HepG2 (cell line): ENCODE results near the gene GSDMA. TPM values are rescaled to one million over a fixed set of nuclear protein-coding genes. Genes with fewer than 3 reads are reported as not detected.

ENCODE experiments used
- ATAC-seq: fragments of 200-7000 bp; cut with Tn5 transposase; 3 replicates; pipeline ENCODE4 v1.9.1; 2020; ENCODE audit warnings: mild to moderate bottlenecking, moderate library complexity
- BruUV-seq: library from RNA; stranded (reverse); fragments of 400-500 nt; replicated peaks from 2 replicates; lab custom pipeline; 2021; lab: Mats Ljungman, UMichigan
- CTCF ChIA-PET: fragments of 300-600 bp; formaldehyde crosslinking; extraction: SDS; loops from one replicate; lab custom pipeline; 2021; ENCODE audit warnings: low total read pairs, inconsistent platforms, low intra/inter-chr PET ratio; lab: Yijun Ruan, JAX
- POLR2A ChIA-PET: fragments of 350-600 bp; sonication (Branson Sonifier 250); formaldehyde crosslinking; loops from one replicate; lab custom pipeline; 2020; ENCODE audit warnings: antibody characterized with exemption, inconsistent platforms; lab: Yijun Ruan, JAX
- DNase-seq: peaks from one replicate; pipeline ENCODE4 v3.0.0-alpha.2; 2015; ENCODE audit warnings: low spot score
- FAIRE-seq: peaks from 3 replicates; lab custom pipeline; 2011; peaks lifted over from hg19 to GRCh38; lab: Jason Lieb, UNC
- H2AFZ ChIP-seq: one replicate; pipeline ENCODE4 v1.6.1; 2011; ENCODE audit warnings: low read length, inconsistent platforms
- H3K27ac ChIP-seq: fragments of 300-600 bp; 3 replicates; pipeline ENCODE4 v1.8.0; 2011; ENCODE audit warnings: mixed run types, mild to moderate bottlenecking, mixed read lengths, low read length, inconsistent platforms; ENCODE audit not compliant: insufficient read depth; ENCODE audit errors: extremely low read length
- H3K27me3 ChIP-seq, 2 experiments: fragments of 200-600 bp in 1 of 2; 2 replicates in 1 of 2; 3 replicates in 1 of 2; pipeline versions ENCODE4 v1.6.0 to v1.8.0; 2011; ENCODE audit warnings: low read length in 2 of 2, mild to moderate bottlenecking in 2 of 2, moderate library complexity in 2 of 2, inconsistent platforms in 1 of 2; ENCODE audit not compliant: insufficient read depth in 2 of 2, control insufficient read depth in 1 of 2
- H3K36me3 ChIP-seq, 2 experiments: fragments of 200-600 bp in 1 of 2; replicated peaks in 1 of 2; 2 replicates in 1 of 2; 3 replicates in 1 of 2; pipeline versions ENCODE4 v1.5.1 to v1.8.0; 2011; ENCODE audit warnings: low read length in 2 of 2, inconsistent platforms in 1 of 2; ENCODE audit not compliant: insufficient read depth in 2 of 2, control insufficient read depth in 1 of 2
- H3K4me1 ChIP-seq: 2 replicates; pipeline ENCODE4 v1.5.1; 2012; ENCODE audit warnings: low read length, inconsistent platforms; ENCODE audit not compliant: insufficient read depth
- H3K4me2 ChIP-seq: 2 replicates; pipeline ENCODE4 v1.6.0; 2011; ENCODE audit warnings: low read depth, low read length, inconsistent platforms
- H3K4me3 ChIP-seq, 3 experiments: fragments of 200-600 bp in 1 of 3; sonication (generic), shearing (Covaris generic) in 1 of 3; replicated peaks in 1 of 3; 2 replicates each; pipeline ENCODE4 v1.5.1; 2011 to 2016; ENCODE audit warnings: low read length in 3 of 3, inconsistent platforms in 2 of 3, low read depth in 2 of 3, mild to moderate bottlenecking in 2 of 3, control low read depth in 1 of 3, mixed read lengths in 1 of 3; ENCODE audit not compliant: insufficient read depth in 1 of 3
- H3K79me2 ChIP-seq: one replicate; pipeline ENCODE4 v1.6.1; 2011; ENCODE audit warnings: low read length, inconsistent platforms; ENCODE audit not compliant: insufficient read depth
- H3K9ac ChIP-seq: 2 replicates; pipeline ENCODE4 v1.6.0; 2011; ENCODE audit warnings: mild to moderate bottlenecking, low read depth, low read length, inconsistent platforms; ENCODE audit not compliant: insufficient read depth
- H3K9me3 ChIP-seq: 2 replicates; pipeline ENCODE4 v1.5.1; 2012; ENCODE audit warnings: mild to moderate bottlenecking, low read length
- H4K20me1 ChIP-seq: 2 replicates; pipeline ENCODE4 v1.6.0; 2011; ENCODE audit warnings: inconsistent platforms, mild to moderate bottlenecking, low read length, moderate library complexity; ENCODE audit not compliant: insufficient read depth
- MATR3 ChIP-seq: sonication (generic); formaldehyde crosslinking; IDR thresholded peaks from 2 replicates; pipeline ENCODE4 v1.4.0; 2020; ENCODE audit warnings: missing genetic modification reagents
- NFE2L1 ChIP-seq: sonication (generic); formaldehyde crosslinking; IDR thresholded peaks from 2 replicates; pipeline ENCODE4 v1.4.0; 2020; ENCODE audit warnings: missing genetic modification reagents, mild to moderate bottlenecking, borderline replicate concordance
- SRY ChIP-seq: sonication (generic); formaldehyde crosslinking; IDR thresholded peaks from 2 replicates; pipeline ENCODE4 v1.8.0; 2022; ENCODE audit warnings: mild to moderate bottlenecking, missing genetic modification reagents
- ZNF747 ChIP-seq: sonication (generic); formaldehyde crosslinking; IDR thresholded peaks from 2 replicates; pipeline ENCODE4 v1.8.1; 2023; ENCODE audit warnings: missing genetic modification reagents, mild to moderate bottlenecking, borderline replicate concordance
- ZNF749 ChIP-seq: sonication (generic); formaldehyde crosslinking; IDR thresholded peaks from 2 replicates; pipeline ENCODE4 v1.8.0; 2022; ENCODE audit warnings: mild to moderate bottlenecking, missing genetic modification reagents, moderate library complexity, borderline replicate concordance
- WGBS: methylation state at CpG from one replicate; pipeline ENCODE4 v1.1.6; 2017; ENCODE audit warnings: low lambda C conversion rate; 5-methylcytosine and 5-hydroxymethylcytosine counted together
- in situ Hi-C: cut with HindIII; loops from 2 replicates; pipeline ENCODE4 v1.10.0; 2017; ENCODE audit warnings: low pct_unique_long_range_greater_than_20kb; ENCODE audit not compliant: extremely low pct_ligation_motif_present
- intact Hi-C: fragments of 100-400 bp; cut with micrococcal nuclease; formaldehyde crosslinking; loops from one replicate; pipeline ENCODE4 v1.10.0; 2022; ENCODE audit not compliant: unreplicated experiment
- polyA plus RNA-seq, 8 experiments: library from polyadenylated mRNA; depleted of rRNA in 3 of 8; stranded (reverse) in 7 of 8; unstranded in 1 of 8; fragments of >200 nt; fragmentation: Illumina TruSeq in 4 of 8; extraction: Trizol in 4 of 8; gene quantifications; 2 replicates each; pipeline versions ENCODE4 v1.2.1 to v1.2.3, GENCODE V29; 2011 to 2016; ENCODE audit warnings: low read depth in 4 of 8, missing spikeins in 1 of 8, mixed read lengths in 1 of 8; ENCODE audit not compliant: insufficient read depth in 1 of 8
- total RNA-seq, 5 experiments: library from RNA; depleted of rRNA; stranded (reverse); fragments of >200 nt; fragmentation: Illumina TruSeq; extraction: Trizol; gene quantifications; 2 replicates each; pipeline ENCODE4 v1.2.3, GENCODE V29; 2016; ENCODE audit warnings: low read depth in 1 of 5
- TF ChIP-seq, protein P1 (sequence below): sonication (generic); formaldehyde crosslinking; IDR thresholded peaks from 2 replicates; pipeline ENCODE4 v1.9.0; 2021; ENCODE audit warnings: missing genetic modification reagents, borderline replicate concordance
- TF ChIP-seq, protein P2 (sequence below): sonication (generic); formaldehyde crosslinking; IDR thresholded peaks from one replicate; pipeline ENCODE4 v1.5.1; 2020; ENCODE audit warnings: mild to moderate bottlenecking, missing genetic modification reagents; ENCODE audit errors: not compliant biosample characterization
- TF ChIP-seq, protein P3 (sequence below): sonication (generic); formaldehyde crosslinking; IDR thresholded peaks from 2 replicates; pipeline ENCODE4 v1.5.1; 2020; ENCODE audit warnings: missing genetic modification reagents, mild to moderate bottlenecking, borderline replicate concordance
- TF ChIP-seq, protein P4 (sequence below): sonication (generic); formaldehyde crosslinking; IDR thresholded peaks from 2 replicates; pipeline ENCODE4 v1.4.0; 2020; ENCODE audit warnings: missing genetic modification reagents, borderline replicate concordance

Gene GSDMA
- total and polyA plus RNA-seq, 2 of the 13 experiments (the other 11 are each of a cell fraction or from before 2014, with no cell fraction given): not detected

DNA sequence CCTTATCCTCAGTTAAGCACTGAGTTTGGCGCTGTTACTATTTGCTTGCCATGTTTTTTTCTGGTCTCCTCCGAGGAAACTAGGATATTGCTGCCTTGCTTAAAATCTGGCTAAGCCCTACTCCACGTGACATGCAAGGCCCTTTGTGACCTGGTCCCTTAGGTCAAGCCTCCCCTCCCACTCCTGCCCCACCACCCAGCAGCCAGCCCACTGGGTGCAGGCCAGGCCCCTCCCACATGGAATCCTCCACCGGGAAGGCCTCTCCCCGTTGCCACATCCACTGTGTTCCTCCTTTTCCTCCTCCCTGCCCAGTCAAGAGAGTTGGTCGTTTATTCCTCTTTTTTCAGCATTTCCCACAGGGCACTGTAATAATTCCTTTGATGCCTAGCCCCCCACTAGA, 34.0 kb downstream of the GSDMA start:
- WGBS: 82% methylated on average over 6 of the region's 6 CpGs
- no peaks in the 10 kb centered on the region for H3K4me1 ChIP-seq
- no peak overlapping the region for H3K9ac ChIP-seq
- H3K9me3 ChIP-seq: no peaks in the 10 kb centered on the region
- no peak overlapping the region for H3K4me2 ChIP-seq
- H4K20me1 ChIP-seq: no peaks in the 10 kb centered on the region
- in situ Hi-C loops (no loop called here), intact Hi-C loops (no loop called here)
- H3K79me2 ChIP-seq: no peaks in the 10 kb centered on the region
- FAIRE-seq (no peak), DNase-seq (no peak), ATAC-seq (no peak)
- no peak overlapping the region for H3K27ac ChIP-seq
- no peak overlapping the region for H2AFZ ChIP-seq
- H3K4me3 ChIP-seq: no peak overlapping the region
- peaks cover 44 to 57% of the 10 kb centered on the region in 2 experiments for H3K36me3 ChIP-seq
- H3K27me3 ChIP-seq: no peaks in the 10 kb centered on the region
- POLR2A ChIA-PET: interaction anchor here (0.6 to 1.2 kb wide), 2 partner anchors 14 to 16 kb away, joined by 4 read pairs; partner anchors contain the start of gene PSMD3
- TF ChIP-seq, protein P1, sequence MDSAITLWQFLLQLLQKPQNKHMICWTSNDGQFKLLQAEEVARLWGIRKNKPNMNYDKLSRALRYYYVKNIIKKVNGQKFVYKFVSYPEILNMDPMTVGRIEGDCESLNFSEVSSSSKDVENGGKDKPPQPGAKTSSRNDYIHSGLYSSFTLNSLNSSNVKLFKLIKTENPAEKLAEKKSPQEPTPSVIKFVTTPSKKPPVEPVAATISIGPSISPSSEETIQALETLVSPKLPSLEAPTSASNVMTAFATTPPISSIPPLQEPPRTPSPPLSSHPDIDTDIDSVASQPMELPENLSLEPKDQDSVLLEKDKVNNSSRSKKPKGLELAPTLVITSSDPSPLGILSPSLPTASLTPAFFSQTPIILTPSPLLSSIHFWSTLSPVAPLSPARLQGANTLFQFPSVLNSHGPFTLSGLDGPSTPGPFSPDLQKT: no peak
- TF ChIP-seq ZNF749 (CRISPR knock-in tag) (no peak), MATR3 (CRISPR knock-in tag) (no peak), ZNF747 (CRISPR knock-in tag) (no peak), SRY (CRISPR knock-in tag) (no peak), NFE2L1 (CRISPR knock-in tag) (no peak)
- TF ChIP-seq, protein P2, sequence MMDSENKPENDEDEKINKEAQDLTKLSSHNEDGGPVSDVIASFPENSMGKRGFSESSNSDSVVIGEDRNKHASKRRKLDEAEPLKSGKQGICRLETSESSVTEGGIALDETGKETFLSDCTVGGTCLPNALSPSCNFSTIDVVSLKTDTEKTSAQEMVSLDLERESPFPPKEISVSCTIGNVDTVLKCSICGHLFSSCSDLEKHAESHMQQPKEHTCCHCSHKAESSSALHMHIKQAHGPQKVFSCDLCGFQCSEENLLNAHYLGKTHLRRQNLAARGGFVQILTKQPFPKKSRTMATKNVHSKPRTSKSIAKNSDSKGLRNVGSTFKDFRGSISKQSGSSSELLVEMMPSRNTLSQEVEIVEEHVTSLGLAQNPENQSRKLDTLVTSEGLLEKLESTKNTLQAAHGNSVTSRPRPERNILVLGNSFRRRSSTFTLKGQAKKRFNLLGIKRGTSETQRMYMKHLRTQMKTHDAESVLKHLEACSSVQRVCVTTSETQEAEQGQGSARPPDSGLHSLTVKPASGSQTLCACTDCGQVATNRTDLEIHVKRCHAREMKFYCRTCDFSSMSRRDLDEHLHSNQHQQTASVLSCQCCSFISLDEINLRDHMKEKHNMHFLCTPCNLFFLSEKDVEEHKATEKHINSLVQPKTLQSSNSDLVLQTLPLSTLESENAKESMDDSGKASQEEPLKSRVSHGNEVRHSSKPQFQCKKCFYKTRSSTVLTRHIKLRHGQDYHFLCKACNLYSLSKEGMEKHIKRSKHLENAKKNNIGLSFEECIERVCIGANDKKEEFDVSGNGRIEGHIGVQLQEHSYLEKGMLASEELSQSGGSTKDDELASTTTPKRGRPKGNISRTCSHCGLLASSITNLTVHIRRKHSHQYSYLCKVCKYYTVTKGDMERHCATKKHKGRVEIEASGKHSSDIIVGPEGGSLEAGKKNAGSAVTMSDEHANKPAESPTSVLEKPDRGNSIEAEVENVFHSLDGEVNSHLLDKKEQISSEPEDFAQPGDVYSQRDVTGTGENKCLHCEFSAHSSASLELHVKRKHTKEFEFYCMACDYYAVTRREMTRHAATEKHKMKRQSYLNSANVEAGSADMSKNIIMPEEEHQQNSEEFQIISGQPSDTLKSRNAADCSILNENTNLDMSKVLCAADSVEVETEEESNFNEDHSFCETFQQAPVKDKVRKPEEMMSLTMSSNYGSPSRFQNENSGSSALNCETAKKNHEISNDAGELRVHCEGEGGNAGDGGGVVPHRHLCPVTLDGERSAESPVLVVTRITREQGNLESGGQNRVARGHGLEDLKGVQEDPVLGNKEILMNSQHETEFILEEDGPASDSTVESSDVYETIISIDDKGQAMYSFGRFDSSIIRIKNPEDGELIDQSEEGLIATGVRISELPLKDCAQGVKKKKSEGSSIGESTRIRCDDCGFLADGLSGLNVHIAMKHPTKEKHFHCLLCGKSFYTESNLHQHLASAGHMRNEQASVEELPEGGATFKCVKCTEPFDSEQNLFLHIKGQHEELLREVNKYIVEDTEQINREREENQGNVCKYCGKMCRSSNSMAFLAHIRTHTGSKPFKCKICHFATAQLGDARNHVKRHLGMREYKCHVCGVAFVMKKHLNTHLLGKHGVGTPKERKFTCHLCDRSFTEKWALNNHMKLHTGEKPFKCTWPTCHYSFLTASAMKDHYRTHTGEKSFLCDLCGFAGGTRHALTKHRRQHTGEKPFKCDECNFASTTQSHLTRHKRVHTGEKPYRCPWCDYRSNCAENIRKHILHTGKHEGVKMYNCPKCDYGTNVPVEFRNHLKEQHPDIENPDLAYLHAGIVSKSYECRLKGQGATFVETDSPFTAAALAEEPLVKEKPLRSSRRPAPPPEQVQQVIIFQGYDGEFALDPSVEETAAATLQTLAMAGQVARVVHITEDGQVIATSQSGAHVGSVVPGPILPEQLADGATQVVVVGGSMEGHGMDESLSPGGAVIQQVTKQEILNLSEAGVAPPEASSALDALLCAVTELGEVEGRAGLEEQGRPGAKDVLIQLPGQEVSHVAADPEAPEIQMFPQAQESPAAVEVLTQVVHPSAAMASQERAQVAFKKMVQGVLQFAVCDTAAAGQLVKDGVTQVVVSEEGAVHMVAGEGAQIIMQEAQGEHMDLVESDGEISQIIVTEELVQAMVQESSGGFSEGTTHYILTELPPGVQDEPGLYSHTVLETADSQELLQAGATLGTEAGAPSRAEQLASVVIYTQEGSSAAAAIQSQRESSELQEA (CRISPR knock-in tag): no peak
- TF ChIP-seq, protein P3, sequence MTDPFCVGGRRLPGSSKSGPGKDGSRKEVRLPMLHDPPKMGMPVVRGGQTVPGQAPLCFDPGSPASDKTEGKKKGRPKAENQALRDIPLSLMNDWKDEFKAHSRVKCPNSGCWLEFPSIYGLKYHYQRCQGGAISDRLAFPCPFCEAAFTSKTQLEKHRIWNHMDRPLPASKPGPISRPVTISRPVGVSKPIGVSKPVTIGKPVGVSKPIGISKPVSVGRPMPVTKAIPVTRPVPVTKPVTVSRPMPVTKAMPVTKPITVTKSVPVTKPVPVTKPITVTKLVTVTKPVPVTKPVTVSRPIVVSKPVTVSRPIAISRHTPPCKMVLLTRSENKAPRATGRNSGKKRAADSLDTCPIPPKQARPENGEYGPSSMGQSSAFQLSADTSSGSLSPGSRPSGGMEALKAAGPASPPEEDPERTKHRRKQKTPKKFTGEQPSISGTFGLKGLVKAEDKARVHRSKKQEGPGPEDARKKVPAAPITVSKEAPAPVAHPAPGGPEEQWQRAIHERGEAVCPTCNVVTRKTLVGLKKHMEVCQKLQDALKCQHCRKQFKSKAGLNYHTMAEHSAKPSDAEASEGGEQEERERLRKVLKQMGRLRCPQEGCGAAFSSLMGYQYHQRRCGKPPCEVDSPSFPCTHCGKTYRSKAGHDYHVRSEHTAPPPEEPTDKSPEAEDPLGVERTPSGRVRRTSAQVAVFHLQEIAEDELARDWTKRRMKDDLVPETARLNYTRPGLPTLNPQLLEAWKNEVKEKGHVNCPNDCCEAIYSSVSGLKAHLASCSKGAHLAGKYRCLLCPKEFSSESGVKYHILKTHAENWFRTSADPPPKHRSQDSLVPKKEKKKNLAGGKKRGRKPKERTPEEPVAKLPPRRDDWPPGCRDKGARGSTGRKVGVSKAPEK (CRISPR knock-in tag): no peak
- TF ChIP-seq, protein P4, sequence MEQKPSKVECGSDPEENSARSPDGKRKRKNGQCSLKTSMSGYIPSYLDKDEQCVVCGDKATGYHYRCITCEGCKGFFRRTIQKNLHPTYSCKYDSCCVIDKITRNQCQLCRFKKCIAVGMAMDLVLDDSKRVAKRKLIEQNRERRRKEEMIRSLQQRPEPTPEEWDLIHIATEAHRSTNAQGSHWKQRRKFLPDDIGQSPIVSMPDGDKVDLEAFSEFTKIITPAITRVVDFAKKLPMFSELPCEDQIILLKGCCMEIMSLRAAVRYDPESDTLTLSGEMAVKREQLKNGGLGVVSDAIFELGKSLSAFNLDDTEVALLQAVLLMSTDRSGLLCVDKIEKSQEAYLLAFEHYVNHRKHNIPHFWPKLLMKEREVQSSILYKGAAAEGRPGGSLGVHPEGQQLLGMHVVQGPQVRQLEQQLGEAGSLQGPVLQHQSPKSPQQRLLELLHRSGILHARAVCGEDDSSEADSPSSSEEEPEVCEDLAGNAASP: no peak
- BruUV-seq: no TSS peak
- CTCF ChIA-PET: no interaction called here
